HG02973 (cell line): ENCODE measurements around the gene CNTN5.

Source experiments
- ATAC-seq: cut with Tn5 transposase; IDR thresholded peaks from one replicate; pipeline ENCODE4 v1.9.1; 2021; ENCODE audit warnings: moderate library complexity; ENCODE audit not compliant: unreplicated experiment

The CNTN5 gene

DNA sequence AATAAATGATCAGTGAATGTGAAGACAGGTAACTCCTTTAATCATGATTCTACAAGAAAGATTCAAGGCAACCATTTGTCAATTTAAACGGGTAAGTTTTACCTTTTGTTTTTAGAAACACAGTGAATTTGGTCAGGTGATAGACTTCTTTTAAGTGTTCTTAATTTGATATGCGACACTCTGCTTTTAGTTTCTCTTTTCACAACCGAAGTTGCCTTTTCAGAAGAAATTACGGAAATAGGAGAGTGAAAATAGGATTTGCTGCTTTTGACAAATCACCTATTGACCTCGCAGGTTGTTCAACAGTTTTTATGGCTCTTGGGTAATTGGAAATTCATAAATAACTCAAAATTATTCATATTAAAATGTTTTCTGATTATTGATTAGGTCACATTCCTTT, 142.1 kb downstream of the CNTN5 start:
- ATAC-seq: no peak

DNA sequence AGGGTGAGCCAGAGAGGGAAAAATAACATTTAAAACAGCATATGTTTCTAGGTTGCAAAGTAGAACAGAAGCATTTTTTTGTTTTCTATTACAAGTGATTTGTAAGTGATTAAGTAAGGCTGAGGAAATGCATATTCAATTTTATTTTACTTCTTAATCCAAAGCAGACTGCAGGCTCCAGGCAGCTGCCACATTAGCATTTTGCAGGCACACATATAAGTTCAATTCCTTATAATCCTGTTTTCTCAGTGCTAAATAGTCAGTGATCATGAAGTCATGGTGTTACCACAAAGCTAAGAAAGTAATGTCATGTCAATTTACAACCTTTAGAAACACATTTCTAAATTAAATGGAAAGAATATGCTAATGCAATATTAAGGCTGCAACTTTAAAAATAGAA, 149.8 kb downstream of the CNTN5 start:
- no peak for ATAC-seq

DNA sequence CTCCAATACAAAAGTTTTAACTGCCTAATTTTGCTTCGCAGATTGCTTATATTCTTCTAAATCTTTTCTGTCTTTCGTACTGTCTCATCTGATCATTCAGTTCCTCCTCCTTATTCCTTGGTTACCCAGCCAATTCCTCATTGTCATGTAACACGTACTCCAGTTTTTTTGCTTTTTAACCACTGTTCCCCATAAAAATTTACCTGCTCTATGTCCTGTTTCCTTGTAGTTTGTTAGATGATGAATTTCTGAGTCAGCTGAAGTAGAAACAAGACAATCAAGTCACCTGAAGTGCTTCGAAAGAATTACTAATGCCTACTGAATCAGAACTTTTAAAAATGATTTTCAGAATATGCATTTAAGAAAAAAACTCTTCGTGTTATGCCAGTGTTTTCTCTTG, 150.6 kb downstream of the CNTN5 start:
- ATAC-seq: no peak

DNA sequence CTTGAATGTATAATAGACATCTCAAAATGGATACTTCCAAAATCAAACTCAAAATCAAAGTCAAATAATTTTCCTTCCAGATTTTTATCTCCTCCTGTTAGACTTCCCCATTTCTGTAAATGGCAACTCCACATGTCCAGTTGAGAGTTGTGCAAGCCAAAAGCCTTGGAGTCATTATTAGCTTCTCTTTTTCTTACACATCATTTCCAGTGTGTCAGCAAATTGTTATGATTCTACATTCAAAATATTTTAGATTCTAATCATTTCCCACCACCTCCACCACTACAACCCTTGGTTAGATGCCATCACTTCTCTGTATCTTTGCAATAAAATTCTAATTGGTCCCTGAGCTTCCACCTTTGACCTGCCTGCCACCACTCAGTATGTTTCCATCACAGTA, 155.7 kb downstream of the CNTN5 start:
- ATAC-seq: no peak

DNA sequence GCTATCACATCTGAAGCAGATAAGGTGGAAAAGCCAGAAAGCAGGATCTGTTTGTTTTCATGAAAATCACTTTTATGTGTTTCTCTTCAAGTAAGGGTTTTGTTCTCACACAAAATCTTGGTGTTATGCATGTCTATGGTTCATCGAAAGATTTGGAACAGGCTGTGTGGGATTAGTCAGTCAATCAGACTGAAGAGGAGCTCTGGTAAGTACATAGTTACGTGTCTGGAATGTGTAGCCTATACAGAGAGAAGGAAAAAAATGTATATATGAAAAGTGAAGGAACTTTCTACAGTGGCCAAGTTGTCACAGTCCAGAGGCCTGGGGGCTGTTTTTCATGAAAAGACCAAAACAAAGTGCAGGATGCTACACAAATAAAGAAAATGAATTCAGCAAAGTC, 156.7 kb downstream of the CNTN5 start:
- ATAC-seq: no peak

DNA sequence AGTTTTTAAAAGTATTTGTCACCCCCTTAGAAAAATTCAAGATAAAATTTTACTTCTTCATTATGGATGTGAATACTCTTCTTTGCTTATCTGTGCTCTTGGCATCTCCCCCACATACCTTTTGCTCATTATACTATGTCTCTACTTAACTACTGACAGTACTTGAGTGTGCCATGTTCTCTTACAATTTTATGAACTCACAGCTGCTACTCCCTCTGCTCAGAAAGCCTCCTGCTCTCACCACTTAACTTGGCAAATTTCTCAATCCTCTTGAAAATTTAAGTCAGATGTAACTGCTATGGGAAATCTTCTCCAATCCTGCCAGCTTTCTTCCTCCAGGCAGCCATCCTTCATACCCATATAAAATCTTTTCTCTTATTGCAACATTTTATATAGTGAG, 163.4 kb downstream of the CNTN5 start:
- no peak for ATAC-seq

DNA sequence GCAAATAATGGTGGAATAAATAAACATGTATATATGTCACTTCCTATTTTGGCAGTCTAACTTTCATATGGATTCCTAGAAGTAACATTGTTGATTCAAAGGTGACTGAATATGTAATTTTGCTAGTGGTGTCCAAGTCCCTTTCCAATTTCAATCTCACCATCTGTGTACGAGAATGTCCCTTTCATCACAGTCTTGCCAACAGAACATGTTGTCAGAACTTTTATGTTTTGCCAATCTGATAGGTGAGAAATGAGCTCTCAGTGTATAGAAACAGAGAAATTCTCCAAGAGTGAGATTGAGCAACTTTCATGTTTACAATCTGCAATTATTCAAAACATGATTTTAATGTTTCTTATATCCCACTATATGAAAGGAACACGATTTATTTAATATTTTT, 167.5 kb downstream of the CNTN5 start:
- no peak for ATAC-seq

DNA sequence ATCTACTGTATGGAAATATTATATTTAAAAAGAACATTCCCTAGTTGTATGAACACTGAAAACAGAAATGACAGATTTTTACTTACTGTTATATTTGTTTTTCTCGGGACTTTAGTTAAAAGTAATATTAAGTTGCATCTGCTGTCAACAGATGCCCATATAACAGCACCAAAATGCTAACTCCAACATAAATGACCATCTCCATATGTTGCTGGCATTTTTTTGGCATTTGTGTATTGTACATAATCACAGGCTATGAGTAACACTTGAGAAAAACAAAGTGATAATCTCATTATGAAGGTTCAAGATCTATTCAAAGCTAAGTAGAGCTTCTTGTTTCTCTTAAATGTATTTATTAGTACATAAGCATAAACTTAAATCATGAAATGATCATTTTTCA, 172.0 kb downstream of the CNTN5 start:
- no peak for ATAC-seq

DNA sequence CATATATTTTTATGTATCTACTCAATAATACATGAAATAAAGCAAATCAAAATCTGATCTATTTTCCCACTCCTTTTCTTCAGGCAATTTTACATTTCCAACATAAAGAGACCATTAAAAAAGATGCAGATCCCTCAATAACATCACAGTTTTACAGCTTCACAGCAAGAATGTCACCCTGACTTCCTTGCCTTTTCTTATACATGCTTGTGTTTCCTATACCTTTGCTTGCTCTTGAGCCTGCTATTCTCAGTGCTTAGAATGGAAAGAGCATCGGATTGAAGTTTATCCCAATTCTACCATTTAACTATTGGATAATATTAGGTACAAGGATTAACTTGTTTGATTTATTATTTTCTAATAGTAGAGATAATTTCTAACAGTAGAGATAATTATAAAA, 176.7 kb downstream of the CNTN5 start:
- no peak for ATAC-seq

DNA sequence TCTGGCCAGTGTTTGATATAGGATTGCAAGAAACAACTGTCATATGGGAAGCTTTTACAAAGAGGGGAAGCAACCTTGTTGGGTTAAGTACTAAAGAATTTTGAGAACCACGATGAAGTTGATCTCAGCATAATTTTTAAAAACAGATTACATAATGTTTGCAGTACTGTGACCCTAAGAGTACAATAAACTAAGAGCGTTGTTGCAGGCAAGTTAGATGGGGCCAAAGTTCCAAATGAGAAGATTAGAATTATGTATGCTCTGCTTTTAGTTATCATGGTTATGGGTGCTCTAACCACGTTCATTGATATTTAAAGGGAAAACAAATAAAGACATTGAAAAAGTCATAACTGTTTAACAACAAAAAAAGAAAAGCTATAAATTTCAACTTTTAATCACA, 177.5 kb downstream of the CNTN5 start:
- no peak for ATAC-seq

DNA sequence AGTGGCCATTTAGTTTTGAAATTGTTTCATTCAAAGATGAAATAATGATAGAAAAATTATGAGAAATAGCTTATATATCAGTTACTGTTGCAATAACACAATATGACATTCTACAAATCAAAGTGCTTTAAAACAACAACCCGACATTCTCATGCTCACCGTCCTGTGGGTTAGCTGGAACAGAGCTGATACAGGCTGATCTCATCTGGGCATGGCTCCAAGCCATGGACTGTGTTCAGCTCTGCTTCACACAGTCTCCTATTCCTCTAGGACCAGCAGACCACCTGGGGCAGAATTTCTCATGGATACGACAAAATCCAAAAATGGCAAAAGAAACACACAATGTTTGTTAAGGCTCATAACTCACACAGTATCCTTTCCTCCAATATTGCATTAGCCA, 178.6 kb downstream of the CNTN5 start:
- no peak for ATAC-seq

DNA sequence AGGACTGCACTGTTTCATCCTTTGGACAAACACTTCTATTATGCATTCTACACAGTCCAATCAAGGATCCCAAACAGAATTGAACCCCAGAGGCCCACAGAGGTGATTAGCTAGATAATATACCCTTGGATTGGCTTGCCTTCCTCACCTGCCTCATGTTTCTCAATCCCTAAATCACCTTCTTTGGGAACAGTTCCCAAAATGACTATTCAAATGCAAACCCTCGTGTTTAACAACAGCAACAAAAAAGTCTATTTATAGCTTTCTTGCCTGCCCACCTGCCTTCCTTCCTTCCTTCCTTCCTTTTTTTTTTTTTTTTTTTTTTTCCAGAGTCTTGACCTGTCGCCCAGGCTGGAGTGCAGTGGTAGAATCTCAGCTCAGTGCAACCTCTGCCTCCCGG, 180.0 kb downstream of the CNTN5 start:
- ATAC-seq: no peak

DNA sequence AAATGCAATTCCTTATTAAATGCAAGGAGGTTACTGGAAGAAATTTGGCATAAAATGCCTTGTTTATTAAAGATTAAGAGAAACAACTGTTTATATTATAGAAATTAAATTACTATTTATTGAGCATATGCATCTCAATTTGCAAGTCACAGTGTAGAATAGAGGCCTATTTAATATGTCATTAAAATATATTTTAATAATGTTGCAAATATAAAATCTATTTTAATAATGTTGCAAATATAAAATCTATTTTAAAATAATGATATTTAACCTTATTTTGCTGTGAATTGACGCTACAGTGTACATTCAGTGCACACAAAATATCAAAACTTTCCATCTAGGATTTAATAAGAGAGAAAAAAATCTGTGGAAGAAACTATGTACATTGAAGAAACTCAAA, 188.1 kb downstream of the CNTN5 start:
- ATAC-seq: no peak

DNA sequence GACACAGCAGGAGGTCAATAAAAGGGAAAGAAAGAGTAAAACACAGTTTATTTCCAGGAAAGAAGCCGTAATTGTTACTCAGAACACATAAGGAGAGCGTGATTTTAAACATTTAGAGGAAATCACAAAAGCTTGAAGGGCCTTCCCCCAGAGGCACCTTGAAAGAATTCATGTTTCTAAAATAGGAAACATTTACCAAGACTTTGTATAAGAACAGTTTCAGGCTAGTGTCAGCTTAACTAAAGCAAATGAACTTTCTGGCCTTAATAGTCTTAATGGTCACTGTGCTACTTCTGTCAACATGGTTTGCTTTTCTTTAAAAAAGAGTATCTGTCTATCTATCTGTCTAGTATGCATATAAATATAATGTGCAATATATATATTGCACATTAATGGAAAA, 208.8 kb downstream of the CNTN5 start:
- no peak for ATAC-seq

DNA sequence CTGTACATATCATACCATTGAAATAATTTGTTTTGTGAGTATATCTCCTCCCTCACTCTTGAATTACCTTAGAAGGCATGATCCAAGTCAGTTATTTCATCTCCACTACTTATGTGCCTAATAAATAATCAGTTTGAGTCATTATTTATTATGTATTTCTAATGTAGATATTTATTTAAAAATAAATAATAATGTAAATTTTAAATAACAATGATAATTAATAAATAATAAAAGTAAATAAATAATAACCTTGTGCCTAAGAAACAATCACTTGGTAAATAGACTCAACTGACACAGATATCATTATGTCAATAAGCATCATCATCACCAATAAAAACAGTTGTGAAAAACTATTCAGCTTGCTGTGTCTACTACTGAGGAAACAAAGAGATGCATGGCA, 213.8 kb downstream of the CNTN5 start:
- no peak for ATAC-seq

DNA sequence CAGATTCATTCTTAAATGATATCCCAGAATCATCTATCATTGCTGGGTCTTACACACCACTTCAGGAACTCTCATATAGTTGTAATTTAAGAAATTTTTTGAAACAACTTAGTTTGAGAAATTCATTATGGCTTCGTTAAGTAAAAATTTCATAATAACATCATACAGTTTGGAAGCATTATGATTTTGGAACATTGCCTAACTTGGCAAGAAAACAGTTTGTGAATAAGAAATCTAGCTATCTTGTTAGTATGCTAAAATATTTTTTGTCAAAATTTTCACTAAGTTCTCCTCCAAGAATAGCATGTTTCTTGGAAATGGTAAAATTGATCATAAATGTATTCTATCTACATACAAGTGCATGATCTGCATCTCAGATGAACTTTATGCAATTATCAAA, 217.7 kb downstream of the CNTN5 start:
- ATAC-seq: no peak

DNA sequence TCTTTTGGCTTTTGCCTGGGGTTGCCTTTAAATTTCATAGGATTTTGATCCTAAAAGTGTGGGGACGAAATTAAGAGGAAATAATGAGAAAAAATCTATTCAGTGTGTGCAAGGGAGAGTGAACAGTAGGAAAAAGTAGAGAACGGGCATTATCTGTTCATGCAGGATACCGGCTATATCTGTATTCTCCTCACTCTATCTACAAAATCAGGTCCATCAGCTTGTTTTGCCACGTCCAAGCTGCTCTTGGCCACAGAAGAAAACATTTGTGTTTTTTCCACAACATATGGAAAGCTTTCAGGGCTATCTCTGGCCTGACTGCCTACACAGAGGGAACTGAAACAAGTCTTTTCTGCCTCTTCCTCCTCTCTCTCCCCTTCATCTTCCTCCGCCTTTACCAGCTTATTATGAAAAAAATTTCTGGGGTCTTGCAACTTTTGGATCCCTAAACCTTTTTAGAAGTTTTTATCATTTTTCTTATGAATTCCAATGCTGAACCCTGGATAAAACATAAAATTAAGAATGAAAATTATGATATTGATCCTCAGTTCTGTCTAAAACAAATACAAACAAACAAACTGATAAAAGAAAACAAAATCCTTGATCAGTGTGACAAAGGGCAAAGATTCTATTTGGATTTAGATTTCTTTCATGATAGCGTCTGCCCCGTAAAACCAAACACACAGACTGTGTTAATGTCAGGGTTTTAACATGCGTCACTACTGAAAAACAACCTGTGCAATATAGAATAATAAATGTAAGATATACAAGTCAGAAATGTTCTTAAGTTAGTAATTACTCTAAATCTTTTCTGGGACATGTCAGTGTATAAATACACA, 219.7 kb downstream of the CNTN5 start:
- no peak for ATAC-seq

DNA sequence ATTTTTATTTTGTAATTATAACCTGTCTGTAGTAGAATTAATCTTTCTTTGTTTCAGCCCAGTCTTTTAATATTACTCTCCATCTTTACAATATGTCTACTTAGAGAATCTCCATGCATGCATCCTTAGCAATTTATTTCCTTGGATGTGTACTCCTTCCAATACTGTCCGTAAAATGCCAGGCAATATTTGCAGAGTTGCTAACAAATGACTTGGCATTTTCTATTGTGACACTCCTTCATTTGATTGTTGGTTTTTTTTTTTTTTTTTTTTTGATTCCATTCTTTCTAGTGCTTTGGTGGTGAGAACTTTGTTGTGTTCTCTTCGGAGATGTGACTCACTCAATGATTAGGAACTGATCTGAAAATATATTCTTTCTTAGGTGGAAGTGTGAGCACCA, 220.3 kb downstream of the CNTN5 start:
- ATAC-seq: no peak

DNA sequence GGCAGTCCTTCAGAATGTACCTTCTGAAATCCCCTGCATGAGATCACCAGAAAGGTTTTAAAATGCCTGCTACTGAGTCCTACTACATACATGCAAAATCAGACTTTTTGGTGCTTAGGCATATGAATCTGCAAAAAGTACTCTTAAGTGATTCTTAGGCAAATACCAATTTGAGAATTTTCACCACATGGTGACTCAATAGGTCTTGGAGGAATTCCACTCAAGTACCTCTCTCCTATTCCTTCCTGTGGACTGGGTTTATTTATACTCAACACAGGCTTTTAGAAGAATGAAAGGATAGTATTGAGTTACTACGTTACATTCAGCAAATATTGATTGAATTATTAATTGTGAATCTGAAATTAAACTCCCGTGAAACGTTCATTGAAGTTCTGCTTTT, 223.9 kb downstream of the CNTN5 start:
- no peak for ATAC-seq

DNA sequence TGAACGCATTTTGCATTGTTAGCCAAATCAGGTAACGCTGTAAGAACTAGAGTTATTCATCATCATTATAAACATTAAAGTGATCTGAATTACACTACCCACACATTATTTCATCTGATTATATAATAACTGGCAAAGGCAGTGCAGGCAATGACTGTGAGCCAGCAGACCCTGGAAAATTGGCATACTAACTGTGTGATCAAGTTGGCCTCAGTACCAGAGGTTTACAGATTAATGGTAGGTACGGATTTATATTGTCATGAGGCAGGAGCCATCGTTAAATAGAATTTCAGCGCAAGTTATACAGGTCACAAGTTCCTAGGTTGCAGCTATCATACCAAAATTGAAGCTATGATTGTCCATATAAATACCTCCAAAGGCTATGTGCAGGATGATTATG, 225.4 kb downstream of the CNTN5 start:
- ATAC-seq: no peak

DNA sequence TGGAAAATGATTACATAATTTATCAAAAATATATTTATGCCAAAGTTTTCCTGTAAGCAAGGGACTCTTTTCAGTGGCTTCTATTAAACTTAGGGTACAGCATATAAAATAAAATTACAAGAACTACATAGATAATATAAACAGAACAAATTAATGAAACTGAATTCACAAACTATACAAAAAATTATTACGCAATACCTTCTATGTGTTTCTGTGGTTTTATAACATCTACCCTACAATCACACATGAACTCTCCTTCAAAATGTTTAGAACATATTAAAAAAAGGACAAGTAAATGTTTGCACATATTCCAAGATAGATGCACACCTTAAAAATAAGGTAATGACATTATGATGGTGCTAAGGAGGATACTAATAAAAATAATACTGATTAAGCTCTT, 235.9 kb downstream of the CNTN5 start:
- no peak for ATAC-seq

DNA sequence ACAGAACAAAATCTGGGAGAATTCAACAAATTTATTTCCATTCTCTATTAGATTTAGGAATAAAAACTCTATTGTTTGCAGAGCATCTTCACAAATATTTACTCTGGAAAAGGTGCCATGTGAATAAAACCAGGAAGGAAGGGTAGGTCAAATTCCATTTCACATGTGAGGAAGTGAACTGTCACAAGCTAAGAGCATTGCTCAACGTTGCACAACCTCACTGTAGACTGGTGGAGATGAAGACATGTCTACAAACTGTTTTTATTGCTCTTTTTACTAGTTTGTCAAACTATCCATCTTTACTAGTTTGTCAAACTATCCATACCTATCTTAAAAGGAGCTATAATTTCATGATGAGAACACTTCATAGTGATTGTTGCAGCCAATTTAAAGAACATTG, 236.4 kb downstream of the CNTN5 start:
- no peak for ATAC-seq

DNA sequence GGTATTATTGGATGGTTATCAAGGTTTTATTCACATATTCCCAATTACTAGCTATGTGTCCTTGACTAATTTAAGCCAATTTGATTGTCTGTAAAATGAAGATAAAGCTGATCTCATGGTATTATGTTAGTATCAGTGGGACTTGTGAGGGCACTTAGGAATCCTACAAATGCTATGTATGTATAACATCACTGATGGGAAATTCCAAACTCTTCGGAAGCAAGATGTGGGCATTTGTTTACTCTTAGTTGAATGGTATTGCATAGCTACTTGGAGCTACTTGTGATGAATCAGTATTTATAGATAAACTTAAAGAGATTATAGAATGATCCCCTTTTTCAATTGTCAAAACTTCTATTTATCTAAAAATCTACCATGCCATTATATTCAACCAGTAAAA, 239.9 kb downstream of the CNTN5 start:
- ATAC-seq: no peak
